Lower leg skin (tissue), 3 donors: ENCODE measurements around the gene IL25.

Experiments
- POLR2A ChIP-seq, 2 donors: fragments of 450-650 bp; IDR thresholded peaks; one replicate each; pipeline ENCODE4 v1.6.1; 2016 to 2017; ENCODE audit warnings: antibody characterized with exemption in 2 of 2, mild to moderate bottlenecking in 1 of 2, moderate library complexity in 1 of 2
- TF ChIP-seq, protein P1 (sequence below), 3 donors: fragments of 450-650 bp; IDR thresholded peaks; one replicate each; pipeline ENCODE4 v1.5.1; 2016; ENCODE audit warnings: antibody characterized with exemption in 3 of 3, mild to moderate bottlenecking in 3 of 3, moderate library complexity in 2 of 3

DNA sequence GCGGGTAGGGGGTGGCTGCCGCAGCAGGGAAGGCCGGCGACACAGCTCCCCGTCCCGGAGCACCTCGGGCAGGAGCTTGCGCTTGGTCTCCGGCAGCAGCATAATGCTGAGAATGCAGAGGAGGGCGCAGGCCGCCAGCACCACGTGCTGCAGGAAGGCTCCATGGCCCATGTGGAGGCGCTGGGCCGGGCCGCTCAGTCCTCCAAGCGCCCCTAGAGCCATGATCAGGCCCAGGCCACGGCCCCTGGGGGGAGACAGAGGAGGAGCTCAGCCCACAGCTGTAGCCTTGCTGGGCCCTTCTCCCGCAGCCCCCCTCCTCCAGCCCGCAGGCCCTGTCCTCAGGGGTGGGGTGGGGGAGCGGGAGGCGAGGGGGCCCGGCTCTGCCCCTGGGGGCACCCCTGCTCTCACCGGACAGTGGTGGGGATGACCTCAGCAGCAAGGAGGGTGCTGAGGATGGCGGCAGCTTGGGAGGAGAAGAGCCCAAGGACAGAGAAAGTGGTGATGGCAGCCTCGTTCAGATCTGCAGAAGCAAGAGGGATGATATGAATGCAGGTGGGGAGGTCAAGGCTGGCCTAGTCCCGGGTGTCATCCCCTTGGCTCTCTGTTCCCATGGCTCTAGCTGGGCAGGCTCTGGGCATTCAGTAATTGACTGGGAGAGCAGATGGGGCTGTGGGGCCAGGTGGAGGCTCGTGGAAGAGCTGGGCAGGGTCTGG lies 25.8 kb upstream of the IL25 start:
- TF ChIP-seq POLR2A (IDR thresholded peaks at IDR 0.05), result no peak
- TF ChIP-seq, protein P1, sequence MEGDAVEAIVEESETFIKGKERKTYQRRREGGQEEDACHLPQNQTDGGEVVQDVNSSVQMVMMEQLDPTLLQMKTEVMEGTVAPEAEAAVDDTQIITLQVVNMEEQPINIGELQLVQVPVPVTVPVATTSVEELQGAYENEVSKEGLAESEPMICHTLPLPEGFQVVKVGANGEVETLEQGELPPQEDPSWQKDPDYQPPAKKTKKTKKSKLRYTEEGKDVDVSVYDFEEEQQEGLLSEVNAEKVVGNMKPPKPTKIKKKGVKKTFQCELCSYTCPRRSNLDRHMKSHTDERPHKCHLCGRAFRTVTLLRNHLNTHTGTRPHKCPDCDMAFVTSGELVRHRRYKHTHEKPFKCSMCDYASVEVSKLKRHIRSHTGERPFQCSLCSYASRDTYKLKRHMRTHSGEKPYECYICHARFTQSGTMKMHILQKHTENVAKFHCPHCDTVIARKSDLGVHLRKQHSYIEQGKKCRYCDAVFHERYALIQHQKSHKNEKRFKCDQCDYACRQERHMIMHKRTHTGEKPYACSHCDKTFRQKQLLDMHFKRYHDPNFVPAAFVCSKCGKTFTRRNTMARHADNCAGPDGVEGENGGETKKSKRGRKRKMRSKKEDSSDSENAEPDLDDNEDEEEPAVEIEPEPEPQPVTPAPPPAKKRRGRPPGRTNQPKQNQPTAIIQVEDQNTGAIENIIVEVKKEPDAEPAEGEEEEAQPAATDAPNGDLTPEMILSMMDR (IDR thresholded peaks at IDR 0.05), result no peak
